GM19035 (cell line): ENCODE measurements around the gene ZNF469.

Experiments
- ATAC-seq: cut with Tn5 transposase; IDR thresholded peaks from one replicate; pipeline ENCODE4 v1.9.1; 2021; ENCODE audit not compliant: unreplicated experiment

ZNF469 gene

DNA sequence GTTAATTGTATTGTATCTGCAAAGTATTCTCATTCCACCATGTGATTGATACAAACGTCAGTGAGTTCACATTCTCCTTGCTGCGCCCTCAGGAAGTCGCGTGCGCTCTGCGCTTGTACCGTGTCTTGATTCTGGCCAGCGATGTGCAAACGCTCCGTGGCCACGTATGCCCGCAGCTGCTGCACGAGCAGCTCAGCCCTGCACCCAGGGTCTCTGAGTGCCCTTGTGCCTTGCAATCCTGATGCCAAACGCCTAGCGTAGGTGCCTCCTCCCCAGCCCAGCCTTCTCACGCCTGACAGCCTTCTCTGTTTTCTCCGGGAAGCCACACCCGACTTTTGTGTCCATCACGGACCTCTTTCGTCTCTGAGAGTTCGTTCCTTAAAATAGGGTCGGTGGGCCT lies 9.4 kb downstream of the ZNF469 start:
- ATAC-seq = no peak

DNA sequence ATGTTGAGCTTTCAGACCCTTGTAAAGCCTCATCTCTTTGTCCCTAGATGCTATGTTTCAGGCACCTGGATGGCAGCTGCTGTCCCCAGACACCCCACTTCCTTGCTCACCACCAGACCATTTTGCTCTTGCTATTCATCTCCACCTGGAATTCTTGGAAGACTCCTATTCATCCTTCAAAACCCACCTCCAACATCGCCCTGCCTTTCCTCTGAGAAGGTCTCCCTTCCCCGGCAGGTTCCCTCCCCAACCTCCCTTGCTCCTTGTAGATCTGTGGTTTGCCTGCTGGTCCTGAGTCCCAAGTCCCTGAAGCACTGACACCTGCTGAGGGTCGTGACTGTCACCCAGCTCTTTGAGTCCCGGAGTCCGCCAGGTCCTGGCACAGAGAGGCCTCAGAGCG lies 9.9 kb downstream of the ZNF469 start:
- no peak for ATAC-seq

DNA sequence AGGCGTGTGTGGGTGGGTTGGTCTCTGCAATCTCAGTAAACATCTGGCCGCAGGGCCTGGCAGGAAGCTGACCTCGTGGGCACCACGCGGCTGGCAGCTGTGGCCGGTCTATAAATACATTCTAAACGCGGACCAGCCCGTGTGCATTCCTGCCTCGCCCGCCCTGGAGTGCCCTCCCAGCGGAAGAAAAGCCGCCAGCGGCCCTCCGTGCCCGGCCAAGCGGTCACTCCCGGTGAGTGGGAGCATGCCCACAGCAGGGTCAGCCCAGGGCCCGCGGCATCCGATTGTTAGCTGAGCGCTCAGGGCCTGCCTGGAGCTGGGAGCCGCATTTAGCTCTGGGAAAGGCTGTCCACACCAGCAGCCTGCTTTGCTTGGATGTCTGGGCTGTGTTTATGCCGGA lies 10.3 kb downstream of the ZNF469 start:
- ATAC-seq = no peak

- ATAC-seq = no peak
Observed at GRCh38 chr16:88393571-88393970, 10.8 kb downstream of the ZNF469 start.

DNA sequence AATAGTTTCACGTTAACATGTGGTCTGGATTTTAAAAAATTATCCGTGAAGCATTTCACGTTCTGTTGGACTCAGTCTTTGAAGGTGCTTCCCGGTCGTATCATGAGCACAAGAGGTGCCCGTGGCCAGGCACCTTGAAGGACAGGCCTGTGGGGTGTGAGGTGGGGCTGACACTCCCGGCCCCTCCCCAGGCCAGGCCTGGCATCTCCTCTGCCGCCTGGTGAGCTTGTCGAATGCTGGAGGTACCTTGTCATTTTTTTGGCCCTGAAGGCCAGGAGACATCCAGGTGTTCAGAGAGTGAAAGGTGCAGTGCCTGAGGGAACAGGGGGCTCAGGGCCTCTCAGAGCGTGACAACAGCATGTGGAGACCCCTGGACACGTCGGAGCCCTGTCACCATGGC lies 11.7 kb downstream of the ZNF469 start:
- no peak for ATAC-seq

DNA sequence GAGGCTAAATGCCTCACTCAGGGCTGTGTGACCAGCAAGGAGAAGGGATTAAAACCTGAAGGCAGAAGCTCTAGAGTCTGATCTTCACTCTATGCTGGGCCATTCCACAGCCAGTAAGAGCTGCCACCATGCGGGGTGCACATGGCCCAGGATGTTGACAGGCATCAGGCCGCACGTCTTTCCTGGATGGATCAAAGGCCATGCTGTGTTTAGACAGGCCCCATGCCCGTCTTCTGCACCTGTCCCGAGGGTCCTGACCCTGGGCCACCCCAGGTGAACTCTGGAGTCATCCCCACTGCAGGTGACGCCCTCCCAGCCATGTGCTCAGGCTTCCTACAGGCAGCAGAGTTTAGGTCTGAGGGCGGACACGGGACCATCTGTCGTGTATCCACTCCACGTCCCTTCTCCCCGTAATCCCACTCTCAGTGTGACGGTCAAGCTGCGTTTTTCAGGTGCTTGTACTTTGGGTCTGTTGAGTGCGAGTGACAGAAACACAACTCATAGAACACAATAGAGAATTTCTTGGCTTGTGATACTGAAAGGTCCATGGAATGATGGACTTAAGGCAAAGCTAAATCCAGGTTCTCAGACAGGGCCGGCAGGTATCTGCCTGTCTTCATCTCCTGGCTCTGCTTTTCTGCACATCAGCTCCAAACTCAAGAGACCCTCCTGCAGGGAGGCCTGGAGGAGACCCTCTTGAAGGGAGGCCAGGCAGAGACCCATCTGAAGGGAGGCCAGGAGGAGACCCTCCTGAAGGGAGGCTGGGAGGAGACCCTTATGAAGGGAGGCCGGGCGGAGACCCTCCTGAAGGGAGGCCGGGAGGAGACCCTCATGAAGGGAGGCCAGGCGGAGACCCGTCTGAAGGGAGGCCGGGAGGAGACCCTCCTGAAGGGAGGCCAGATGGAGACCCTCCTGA lies 13.2 kb downstream of the ZNF469 start:
- no peak for ATAC-seq

- no peak for ATAC-seq
Observed at GRCh38 chr16:88398170-88398873, 15.6 kb downstream of the ZNF469 start.

GRCh38 chr16:88398874-88399178 lies 16.1 kb downstream of the ZNF469 start:
- no peak for ATAC-seq

DNA sequence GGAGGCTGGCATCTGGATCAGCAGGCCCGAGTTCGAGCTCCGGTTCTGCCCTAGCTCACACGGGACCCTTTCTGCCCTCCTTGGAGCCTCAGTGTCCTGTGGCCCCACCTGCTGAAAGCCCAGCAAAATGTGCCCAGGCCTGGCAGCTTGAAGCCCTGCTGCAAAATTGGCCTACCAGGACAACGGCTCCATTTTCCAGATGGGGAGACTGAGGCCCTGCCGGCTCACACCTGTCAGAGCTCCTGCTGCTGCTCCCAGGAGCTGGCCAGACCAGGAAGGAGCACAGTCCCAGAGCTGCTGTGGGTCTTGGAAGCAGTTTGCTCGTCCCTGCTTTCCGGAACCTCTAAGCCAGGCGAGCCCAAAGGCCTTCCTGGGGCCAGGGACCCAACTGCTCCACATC lies 17.4 kb downstream of the ZNF469 start:
- no peak for ATAC-seq

DNA sequence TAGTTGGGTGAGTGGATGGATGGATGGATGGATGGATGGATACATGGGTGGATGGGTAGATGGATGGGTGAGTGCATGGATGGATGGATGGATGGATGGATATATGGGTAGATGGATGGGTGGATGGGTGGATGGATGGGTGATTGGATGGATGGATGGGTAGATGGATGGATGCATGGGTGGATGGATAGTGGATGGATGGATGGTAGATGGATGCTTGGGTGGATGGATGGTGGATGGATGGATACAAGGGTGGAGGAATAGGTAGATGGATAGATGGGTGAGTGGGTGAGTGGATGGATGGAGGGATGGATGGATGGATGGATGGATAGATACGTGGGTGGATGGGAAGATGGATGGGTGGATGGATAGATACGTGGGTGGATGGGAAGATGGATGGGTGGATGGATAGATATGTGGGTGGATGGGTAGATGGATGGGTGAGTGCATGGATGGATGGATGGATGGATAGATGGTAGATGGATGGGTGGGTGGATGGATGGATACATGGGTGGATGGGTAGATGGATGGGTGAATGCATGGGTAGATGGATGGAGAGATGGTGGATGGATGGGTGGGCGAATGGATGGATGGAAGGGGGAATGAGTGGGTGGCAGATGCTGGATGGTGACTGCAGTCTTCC lies 19.0 kb downstream of the ZNF469 start:
- no peak for ATAC-seq

- no peak for ATAC-seq
Observed at GRCh38 chr16:88402551-88403240, 19.9 kb downstream of the ZNF469 start.

GRCh38 chr16:88403794-88404581 lies 21.2 kb downstream of the ZNF469 start:
- no peak for ATAC-seq

GRCh38 chr16:88404769-88405168 lies 22.0 kb downstream of the ZNF469 start:
- ATAC-seq = no peak

DNA sequence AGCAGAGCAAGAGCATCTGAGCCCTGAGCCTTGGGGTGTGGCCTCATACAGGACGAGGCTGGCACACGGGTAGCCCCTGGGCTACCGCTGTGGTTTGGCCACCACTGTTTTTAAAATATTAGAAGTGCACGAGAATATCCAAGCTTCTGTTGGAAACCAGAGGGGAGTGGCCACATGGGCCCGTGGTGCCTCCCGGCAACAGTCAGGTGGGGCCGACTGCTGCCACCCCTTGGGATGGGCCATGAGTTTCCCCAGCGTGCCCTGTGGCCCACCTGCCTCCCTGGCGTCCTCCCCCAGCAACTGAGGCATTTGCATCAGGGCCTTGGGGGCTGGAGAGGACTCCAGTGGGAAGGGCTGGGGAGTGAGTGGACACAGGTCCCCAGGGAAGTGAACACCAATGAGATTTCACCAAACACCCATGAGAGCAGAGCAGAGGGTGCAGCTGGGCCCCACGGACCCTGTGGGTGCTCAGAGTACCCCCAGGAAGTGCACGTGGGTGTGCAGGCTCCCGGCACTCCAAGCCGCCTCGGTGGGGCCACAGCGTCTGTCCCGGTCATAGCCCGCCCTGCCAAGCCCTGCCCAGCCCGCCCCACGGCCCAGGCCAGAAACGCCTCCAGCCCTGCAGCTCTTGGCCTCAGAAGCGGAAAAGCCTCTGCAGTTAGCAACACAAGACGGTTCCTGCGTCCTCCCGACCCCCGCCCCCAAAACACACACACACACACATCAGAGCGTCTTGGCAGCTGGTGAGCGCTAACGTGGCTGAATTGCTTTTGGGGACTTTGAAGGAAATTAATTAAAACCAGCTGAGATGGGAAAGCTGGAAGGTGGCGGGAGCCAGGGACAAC lies 22.7 kb downstream of the ZNF469 start:
- no peak for ATAC-seq

GRCh38 chr16:88406096-88407041 lies 23.6 kb downstream of the ZNF469 start:
- ATAC-seq = no peak

- no peak for ATAC-seq
Observed at GRCh38 chr16:88407042-88407420, 24.3 kb downstream of the ZNF469 start.

GRCh38 chr16:88407807-88408206 lies 25.0 kb downstream of the ZNF469 start:
- ATAC-seq = no peak

DNA sequence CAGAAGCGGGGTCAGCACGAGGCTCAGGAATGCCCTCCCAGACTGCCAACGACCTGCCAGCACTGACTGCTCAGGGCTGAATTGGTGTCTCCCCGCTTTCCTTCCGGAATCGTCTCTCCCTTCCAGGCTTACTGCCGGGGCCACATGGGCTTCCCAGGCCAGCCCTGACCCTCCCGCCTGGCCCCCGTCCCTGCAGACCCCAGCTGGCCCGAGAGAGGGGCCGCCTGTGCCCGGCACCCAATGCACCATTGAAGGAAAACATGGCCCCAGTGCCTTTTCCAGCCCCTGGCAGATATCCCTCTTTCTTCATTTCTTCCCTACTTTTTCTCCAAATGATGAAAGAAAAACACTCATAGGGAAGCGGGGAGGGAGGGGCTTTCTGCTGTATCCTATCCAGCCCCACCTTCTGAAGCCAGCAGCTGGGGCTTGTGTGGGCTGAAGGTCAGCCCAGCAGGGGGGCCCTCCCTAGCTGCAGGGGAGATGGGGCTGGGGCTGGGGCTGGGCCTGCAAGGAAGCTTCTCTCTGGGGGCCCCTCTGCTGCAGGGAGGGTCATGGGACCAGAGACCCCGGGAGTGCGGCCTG lies 25.9 kb downstream of the ZNF469 start:
- no peak for ATAC-seq
